HG03439 (cell line): ENCODE measurements around the gene SLC25A4.
A peak's percentile ranks its signal among the peaks of the same experiment; 100 is the strongest.
"Not testable (repeated sequence)": the region's sequence is repeated elsewhere in the genome, so short reads cannot be mapped to it uniquely, and the experiment has no call there.

Experiments used
- ATAC-seq: cut with Tn5 transposase; IDR thresholded peaks from one replicate; pipeline ENCODE4 v1.9.1; 2021; ENCODE audit warnings: mild to moderate bottlenecking, moderate library complexity; ENCODE audit not compliant: unreplicated experiment

SLC25A4 gene

GRCh38 chr4:185142912-185143600, at the start of gene SLC25A4:
TSS of gene SLC25A4 (plus strand) at chr4:185143266. CDS start at chr4:185143373, 107 bp downstream.
- ATAC-seq = peak; percentile 94

DNA sequence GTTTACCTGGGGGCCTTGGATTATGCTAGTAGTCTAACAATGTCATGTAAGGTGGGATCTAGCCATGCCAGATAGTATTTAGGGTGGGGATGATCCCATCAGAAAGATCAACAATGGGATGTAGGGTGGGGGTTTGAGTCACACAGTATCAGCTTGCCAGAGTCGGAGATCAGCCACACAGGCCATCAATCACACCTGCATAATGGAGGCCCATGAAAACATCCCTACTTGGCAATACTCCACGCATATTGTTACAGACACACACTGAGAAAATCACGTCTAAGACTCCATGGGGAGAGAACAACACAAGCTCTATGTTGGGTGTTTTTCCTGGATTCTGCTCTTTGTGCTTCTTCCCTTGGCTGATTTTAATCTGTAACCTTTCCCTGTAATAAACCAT, 49.5 kb upstream of the SLC25A4 start:
- ATAC-seq = no peak

- no peak for ATAC-seq
These were observed 46.9 kb upstream of the SLC25A4 start for GRCh38 chr4:185096032-185096653.

DNA sequence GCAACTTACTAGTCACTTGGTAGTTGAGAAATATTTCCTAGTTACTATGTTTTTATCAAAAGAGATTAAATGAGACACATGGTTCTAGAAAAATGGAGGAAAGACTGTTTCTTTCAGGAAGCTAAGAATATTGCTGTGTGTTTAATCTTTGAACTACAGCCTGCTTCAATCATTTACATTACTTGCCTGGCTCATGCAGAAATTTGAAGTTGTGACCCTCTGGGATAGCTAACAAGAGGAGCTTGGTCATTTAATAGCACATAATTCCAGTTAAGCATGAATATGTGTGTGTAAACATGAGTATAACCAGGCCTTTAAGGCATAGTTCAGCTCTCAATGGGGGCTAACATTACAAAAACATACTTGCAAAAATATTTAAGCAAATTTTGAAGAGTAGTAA, 44.6 kb upstream of the SLC25A4 start:
- no peak for ATAC-seq

DNA sequence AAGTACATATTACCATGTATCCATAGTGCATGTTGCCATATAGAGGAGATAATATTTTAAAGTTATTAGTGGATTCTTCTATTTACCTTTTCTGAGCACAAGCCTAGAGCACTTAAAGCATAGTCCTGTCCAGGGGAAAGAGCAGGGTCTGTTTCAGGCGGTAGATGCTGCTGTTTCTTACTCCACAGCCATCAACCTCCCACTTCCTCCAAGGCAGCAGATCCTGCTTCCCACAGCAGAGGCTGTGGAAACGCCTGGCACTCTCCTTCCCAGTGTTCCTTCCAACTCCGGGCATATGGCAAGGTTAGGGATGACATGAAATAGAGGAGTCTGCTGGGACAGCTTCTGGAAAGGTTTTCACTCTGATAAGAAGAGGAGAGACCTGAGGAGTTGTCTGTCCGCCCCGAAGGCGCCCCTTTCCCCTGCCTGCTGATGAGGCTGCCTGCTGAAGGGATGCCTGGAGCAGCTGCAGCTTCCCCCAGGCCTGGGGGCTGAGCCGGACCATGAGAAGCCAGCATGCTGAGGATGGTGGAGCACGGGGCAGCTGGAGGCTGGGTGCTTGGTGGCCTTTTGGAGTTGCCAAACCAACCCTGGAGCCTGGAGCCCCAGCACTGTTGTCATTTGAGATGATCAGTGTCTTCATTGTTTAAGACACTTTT, 43.9 kb upstream of the SLC25A4 start:
- no peak for ATAC-seq

DNA sequence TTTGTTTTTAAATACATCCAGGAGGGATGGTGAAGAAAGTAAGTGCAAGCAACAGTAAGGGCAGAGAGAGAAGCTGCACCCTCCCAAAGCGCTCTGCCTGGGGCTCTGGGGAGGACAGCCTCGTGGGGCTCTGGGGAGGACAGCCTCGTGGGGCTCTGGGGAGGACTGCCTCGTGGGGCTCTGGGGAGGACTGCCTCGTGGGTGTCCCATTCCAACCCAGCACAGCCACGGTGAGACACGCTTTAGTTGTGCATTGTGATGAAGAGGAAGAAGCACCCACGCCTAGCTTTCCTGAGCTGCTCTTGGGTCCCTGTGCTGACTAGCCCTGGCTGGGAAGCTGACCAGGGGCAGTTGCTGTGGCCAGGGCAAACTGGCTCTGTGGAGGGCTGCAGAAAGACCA, 43.1 kb upstream of the SLC25A4 start:
- ATAC-seq = no peak

DNA sequence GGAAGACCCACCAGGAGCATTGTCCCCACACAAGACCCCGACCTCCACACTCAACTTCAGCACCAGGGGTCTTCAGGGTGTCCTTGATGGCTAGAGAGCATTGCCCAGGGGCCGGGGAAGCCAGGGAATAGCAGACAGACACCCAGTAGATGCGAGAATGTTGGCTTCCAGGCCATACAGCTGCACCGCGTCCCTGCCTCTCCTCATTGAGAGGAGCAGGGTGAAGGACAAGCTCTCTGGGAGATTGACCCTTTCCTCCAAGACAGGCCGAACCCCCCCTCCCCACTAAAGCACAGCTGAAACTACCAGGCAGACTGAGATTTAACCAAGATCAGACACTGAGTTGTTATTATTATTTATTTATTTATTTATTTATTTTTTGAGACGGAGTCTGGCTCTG, 42.6 kb upstream of the SLC25A4 start:
- no peak for ATAC-seq

DNA sequence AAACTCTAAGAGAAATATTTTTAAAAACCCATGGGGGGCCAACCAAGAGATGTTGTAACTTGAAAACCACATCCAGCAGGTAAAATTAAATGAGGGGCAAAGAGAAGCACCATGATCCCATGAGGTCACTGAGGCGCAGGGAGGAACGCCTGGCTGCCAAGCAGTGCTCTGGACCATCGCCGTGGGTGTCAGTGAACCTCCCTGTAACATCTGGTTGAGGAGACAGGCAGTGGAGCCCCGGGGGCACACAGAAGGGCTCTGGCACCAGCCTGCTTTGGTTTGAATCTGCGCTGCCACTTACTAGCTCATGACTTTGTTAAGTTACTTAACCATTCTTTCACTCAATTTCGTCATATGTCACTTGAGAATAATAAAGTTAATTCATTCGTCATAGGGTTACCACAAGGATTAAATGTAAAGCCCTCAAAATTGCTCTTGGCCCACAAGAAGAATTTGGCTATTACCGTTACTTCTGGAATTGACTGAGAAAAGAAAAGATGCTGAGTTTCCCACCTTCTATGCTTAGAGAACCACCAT, 41.6 kb upstream of the SLC25A4 start:
- ATAC-seq = no peak

DNA sequence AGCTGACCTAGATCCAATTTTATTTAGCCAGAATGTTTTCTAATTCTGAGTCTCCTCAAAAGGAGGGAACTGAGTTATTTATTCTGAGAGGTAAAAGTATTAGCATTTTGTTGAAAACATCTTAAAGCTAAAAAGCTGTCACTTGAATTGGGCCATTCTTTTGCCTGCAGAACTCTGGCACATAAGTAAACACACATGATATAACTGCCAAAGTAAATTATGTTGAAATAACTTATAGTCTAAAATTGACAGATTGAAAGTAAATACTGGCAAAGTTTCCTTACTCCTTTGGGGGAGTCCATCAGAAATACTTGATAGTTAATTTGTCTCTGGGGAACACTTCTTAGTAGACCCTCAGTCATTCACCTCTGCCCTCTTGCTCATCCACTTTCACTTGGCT, 38.3 kb upstream of the SLC25A4 start:
- ATAC-seq = no peak

- no peak for ATAC-seq
These were observed 36.7 kb upstream of the SLC25A4 start for GRCh38 chr4:185106353-185106752.

DNA sequence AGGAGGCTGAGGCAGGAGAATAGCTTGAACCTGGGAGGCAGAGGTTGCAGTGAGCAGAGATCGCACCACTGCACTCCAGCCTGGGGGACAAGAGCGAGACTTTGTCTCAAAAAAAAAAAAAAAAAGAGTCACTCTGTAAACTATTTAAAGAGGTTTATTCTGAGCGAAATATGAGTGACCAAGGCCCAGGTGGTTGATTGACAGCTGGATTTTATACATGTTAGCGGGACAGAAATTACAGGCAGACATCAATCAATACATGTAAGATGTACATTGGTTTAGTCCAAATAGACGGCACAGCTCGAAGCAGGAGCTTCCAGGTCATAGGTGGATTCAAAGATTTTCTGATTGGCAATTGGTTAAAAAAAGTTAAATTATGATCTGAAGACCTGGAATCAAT, 35.5 kb upstream of the SLC25A4 start:
- ATAC-seq = not testable (repeated sequence)

- ATAC-seq = no peak
These were observed 34.9 kb upstream of the SLC25A4 start for GRCh38 chr4:185108185-185108584.

DNA sequence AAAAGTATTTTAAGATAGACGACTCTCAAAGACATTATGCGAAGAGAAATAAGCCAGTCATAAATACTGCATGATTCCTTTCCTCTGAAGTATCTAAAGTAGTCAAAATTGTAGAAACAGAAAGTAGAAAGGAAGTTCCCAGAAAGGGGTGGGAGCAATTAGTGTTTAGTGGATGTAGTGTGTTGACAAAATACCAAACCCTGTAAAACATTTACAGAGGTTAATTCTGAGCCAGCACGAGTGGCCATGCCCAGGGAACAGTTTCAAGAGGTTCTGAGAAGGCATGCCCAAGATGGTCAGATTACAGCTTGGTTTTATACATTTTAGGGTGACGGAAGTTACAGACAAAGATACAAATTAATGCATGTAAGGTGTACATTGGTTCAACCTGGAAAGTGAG, 34.4 kb upstream of the SLC25A4 start:
- no peak for ATAC-seq

DNA sequence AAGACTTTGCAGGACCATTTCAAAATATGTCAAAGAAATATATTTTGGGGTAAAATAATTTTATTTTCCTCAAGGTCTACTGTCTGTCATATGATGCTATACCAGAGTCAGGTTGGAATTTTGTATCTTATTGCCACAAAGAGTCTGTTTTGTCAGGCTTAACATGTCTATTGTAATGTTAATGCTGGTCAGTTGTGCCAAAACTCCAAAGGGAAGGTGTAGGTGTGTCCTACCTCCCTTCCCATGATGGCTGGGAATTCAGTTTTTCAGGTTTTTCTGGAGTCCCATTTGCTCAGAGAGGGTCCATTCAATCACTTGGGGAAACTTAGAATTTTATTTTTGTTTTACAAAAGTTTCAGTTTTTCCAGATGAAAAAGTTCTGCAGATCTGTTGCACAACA, 33.3 kb upstream of the SLC25A4 start:
- ATAC-seq = no peak

DNA sequence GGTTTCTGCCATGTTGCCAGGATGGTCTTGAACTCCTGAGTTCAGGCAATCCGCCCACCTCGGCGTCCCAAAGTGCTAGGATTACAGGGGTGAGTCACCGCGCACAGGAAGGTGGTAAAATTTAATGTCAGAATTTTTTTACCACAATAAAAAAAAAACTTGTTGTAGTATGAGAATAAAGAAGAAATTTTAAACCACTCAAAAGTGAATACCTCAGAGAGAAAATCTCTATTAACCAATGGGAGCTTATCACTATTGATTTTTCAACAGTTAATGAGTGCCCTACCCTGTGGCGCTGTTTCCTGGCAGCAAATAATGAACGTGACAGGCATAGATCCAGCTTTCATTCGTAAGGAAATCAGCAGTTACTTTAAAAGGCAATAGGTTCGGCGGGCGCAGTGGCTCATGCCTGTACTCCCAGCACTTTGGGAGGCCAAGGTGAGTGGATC, 32.7 kb upstream of the SLC25A4 start:
- no peak for ATAC-seq

- no peak for ATAC-seq
These were observed 31.0 kb upstream of the SLC25A4 start for GRCh38 chr4:185112104-185112503.

DNA sequence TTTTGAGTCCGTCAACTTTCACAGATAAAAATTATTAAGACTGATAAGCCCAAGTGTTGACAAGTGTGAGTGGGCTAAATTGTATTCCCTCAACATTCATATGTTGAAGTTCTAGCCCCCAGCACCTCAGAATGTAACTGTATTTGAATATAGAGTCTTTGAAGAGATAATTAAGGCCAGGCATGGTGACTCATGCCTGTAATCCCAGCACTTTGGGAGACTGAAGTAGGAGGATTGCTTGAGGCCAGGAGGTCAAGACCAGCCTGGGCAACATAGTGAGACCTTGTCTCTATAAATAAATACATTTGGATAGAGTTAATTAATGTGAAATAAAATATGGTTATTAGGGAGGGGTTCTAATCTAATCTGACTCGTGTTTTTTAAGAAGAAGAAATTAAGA, 29.7 kb upstream of the SLC25A4 start:
- no peak for ATAC-seq

DNA sequence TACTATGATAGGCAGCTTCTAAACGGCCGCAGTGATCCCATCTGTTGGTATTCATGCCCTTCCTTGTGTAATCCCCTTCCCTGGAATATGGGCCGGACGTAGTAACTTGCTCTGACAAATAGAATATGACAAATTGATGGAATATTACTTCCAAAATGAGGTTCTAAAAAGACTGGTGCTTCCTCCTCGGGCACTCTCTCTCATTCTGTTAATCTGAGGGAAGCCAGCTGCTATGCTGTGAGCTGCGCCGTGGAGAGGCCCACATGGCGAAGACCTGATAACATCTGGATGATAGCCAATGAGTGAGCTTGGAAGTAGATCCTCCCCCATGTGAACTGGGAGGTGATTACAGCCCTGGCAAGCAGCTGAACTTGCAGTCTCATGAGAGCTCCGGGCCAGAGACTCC, 27.2 kb upstream of the SLC25A4 start:
- no peak for ATAC-seq

GRCh38 chr4:185117300-185117934, 25.6 kb upstream of the SLC25A4 start:
- no peak for ATAC-seq

GRCh38 chr4:185118876-185119275, 24.2 kb upstream of the SLC25A4 start:
- ATAC-seq = no peak

- not testable (repeated sequence) for ATAC-seq
These were observed 23.6 kb upstream of the SLC25A4 start for GRCh38 chr4:185119467-185119866.
